Measurements from ENCODE around the gene GMIP. TPM values are rescaled to one million over a fixed set of nuclear protein-coding genes. Genes with fewer than 3 reads are reported as not detected.

Gene GMIP
- total and polyA plus RNA-seq, 2 experiments from 2014 or later: 5.1 to 22.1 TPM

DNA sequence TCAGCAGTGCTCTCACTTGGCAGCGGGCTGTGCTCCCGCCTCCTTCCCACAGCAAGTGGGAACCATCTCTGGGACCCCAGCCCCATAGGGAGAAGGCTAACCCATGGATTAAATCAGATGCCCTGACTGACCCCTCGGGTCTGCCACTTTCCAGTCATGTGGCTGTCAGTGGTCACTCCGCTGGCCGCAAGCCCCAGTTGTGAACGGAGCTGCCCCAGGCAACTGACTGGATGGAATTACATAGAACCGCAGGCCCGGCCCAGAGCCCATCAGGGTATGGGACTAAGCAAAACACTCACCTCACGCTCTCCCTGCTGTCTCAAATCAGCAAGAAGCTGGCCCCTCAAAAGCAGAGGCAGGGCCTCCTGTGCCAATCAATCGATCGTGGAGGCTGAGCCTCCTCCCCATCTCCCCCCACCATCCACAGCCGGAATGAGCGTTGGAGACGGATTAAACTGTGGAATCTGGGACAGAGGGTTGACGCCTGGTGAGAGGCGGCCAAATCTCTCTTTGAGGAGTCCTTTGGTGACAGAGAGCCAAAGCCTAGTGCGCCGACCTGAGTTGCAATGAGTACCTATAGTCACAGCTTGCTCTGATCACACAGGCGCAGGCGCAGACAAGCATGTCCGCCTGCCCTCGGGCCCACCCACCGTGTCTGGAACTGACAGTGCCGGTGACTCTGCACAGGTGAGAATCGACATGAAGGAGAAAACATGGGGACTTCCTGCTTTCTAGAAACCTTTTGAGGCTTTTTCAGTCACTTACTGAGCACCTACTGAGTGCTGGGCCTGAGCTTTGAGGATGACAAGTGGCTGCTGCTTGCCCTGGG, 63.7 kb downstream of the GMIP start:
- no peak for ATAC-seq
- no peaks in the 10 kb centered on the region for H3K27me3 ChIP-seq (ENCODE audit: insufficient read depth)
- H3K4me3 ChIP-seq: no peak overlapping the region
- no peaks in the 10 kb centered on the region for H3F3A ChIP-seq (replicated peaks; ENCODE audit: low read depth)
- no peak overlapping the region; the same call in 1 of the 2 replicates for H3K27ac ChIP-seq (ENCODE audit: low read depth)
- no peaks in the 10 kb centered on the region for H4K20me1 ChIP-seq (replicated peaks; ENCODE audit: insufficient read depth)
- no peak overlapping the region for H2AFZ ChIP-seq
- peaks cover 7% of the 10 kb centered on the region; the same call in 2 of the 3 replicates for H3K4me1 Mint-ChIP-seq
- peaks cover 3% of the 10 kb centered on the region for H3K27me3 Mint-ChIP-seq (ENCODE audit: insufficient read depth, low read depth, poor library complexity)
- TF ChIP-seq, protein P1, sequence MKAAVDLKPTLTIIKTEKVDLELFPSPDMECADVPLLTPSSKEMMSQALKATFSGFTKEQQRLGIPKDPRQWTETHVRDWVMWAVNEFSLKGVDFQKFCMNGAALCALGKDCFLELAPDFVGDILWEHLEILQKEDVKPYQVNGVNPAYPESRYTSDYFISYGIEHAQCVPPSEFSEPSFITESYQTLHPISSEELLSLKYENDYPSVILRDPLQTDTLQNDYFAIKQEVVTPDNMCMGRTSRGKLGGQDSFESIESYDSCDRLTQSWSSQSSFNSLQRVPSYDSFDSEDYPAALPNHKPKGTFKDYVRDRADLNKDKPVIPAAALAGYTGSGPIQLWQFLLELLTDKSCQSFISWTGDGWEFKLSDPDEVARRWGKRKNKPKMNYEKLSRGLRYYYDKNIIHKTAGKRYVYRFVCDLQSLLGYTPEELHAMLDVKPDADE (IDR thresholded peaks at IDR 0.05): no peak
- TF ChIP-seq, protein P2, sequence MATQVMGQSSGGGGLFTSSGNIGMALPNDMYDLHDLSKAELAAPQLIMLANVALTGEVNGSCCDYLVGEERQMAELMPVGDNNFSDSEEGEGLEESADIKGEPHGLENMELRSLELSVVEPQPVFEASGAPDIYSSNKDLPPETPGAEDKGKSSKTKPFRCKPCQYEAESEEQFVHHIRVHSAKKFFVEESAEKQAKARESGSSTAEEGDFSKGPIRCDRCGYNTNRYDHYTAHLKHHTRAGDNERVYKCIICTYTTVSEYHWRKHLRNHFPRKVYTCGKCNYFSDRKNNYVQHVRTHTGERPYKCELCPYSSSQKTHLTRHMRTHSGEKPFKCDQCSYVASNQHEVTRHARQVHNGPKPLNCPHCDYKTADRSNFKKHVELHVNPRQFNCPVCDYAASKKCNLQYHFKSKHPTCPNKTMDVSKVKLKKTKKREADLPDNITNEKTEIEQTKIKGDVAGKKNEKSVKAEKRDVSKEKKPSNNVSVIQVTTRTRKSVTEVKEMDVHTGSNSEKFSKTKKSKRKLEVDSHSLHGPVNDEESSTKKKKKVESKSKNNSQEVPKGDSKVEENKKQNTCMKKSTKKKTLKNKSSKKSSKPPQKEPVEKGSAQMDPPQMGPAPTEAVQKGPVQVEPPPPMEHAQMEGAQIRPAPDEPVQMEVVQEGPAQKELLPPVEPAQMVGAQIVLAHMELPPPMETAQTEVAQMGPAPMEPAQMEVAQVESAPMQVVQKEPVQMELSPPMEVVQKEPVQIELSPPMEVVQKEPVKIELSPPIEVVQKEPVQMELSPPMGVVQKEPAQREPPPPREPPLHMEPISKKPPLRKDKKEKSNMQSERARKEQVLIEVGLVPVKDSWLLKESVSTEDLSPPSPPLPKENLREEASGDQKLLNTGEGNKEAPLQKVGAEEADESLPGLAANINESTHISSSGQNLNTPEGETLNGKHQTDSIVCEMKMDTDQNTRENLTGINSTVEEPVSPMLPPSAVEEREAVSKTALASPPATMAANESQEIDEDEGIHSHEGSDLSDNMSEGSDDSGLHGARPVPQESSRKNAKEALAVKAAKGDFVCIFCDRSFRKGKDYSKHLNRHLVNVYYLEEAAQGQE (IDR thresholded peaks at IDR 0.05; ENCODE audit: unreplicated experiment): no peak
- TF ChIP-seq JUNB (IDR thresholded peaks at IDR 0.05; ENCODE audit: unreplicated experiment): no peak
- no peak for TF ChIP-seq ZNF114 (CRISPR knock-in tag; IDR thresholded peaks at IDR 0.05)
- TF ChIP-seq EZH2 (IDR thresholded peaks at IDR 0.05; ENCODE audit: low read depth, unreplicated experiment): no peak
- TF ChIP-seq, protein P3, sequence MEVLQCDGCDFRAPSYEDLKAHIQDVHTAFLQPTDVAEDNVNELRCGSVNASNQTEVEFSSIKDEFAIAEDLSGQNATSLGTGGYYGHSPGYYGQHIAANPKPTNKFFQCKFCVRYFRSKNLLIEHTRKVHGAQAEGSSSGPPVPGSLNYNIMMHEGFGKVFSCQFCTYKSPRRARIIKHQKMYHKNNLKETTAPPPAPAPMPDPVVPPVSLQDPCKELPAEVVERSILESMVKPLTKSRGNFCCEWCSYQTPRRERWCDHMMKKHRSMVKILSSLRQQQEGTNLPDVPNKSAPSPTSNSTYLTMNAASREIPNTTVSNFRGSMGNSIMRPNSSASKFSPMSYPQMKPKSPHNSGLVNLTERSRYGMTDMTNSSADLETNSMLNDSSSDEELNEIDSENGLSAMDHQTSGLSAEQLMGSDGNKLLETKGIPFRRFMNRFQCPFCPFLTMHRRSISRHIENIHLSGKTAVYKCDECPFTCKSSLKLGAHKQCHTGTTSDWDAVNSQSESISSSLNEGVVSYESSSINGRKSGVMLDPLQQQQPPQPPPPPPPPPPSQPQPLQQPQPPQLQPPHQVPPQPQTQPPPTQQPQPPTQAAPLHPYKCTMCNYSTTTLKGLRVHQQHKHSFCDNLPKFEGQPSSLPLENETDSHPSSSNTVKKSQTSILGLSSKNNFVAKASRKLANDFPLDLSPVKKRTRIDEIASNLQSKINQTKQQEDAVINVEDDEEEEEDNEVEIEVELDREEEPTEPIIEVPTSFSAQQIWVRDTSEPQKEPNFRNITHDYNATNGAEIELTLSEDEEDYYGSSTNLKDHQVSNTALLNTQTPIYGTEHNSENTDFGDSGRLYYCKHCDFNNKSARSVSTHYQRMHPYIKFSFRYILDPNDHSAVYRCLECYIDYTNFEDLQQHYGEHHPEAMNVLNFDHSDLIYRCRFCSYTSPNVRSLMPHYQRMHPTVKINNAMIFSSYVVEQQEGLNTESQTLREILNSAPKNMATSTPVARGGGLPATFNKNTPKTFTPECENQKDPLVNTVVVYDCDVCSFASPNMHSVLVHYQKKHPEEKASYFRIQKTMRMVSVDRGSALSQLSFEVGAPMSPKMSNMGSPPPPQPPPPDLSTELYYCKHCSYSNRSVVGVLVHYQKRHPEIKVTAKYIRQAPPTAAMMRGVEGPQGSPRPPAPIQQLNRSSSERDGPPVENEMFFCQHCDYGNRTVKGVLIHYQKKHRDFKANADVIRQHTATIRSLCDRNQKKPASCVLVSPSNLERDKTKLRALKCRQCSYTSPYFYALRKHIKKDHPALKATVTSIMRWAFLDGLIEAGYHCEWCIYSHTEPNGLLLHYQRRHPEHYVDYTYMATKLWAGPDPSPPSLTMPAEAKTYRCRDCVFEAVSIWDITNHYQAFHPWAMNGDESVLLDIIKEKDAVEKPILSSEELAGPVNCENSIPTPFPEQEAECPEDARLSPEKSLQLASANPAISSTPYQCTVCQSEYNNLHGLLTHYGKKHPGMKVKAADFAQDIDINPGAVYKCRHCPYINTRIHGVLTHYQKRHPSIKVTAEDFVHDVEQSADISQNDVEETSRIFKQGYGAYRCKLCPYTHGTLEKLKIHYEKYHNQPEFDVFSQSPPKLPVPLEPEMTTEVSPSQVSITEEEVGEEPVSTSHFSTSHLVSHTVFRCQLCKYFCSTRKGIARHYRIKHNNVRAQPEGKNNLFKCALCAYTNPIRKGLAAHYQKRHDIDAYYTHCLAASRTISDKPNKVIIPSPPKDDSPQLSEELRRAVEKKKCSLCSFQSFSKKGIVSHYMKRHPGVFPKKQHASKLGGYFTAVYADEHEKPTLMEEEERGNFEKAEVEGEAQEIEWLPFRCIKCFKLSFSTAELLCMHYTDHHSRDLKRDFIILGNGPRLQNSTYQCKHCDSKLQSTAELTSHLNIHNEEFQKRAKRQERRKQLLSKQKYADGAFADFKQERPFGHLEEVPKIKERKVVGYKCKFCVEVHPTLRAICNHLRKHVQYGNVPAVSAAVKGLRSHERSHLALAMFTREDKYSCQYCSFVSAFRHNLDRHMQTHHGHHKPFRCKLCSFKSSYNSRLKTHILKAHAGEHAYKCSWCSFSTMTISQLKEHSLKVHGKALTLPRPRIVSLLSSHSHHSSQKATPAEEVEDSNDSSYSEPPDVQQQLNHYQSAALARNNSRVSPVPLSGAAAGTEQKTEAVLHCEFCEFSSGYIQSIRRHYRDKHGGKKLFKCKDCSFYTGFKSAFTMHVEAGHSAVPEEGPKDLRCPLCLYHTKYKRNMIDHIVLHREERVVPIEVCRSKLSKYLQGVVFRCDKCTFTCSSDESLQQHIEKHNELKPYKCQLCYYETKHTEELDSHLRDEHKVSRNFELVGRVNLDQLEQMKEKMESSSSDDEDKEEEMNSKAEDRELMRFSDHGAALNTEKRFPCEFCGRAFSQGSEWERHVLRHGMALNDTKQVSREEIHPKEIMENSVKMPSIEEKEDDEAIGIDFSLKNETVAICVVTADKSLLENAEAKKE (CRISPR knock-in tag; IDR thresholded peaks at IDR 0.05): no peak
- TF ChIP-seq, protein P4, sequence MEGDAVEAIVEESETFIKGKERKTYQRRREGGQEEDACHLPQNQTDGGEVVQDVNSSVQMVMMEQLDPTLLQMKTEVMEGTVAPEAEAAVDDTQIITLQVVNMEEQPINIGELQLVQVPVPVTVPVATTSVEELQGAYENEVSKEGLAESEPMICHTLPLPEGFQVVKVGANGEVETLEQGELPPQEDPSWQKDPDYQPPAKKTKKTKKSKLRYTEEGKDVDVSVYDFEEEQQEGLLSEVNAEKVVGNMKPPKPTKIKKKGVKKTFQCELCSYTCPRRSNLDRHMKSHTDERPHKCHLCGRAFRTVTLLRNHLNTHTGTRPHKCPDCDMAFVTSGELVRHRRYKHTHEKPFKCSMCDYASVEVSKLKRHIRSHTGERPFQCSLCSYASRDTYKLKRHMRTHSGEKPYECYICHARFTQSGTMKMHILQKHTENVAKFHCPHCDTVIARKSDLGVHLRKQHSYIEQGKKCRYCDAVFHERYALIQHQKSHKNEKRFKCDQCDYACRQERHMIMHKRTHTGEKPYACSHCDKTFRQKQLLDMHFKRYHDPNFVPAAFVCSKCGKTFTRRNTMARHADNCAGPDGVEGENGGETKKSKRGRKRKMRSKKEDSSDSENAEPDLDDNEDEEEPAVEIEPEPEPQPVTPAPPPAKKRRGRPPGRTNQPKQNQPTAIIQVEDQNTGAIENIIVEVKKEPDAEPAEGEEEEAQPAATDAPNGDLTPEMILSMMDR (conservative IDR thresholded peaks at IDR 0.05; ENCODE audit: low read depth in 2 of 2): no peak
- no peak for TF ChIP-seq EZH2phosphoT487 (IDR thresholded peaks at IDR 0.05; ENCODE audit: unreplicated experiment)
- TF ChIP-seq STAT1 (IDR thresholded peaks at IDR 0.05; ENCODE audit: unreplicated experiment): no peak
- TF ChIP-seq NANOG (IDR thresholded peaks at IDR 0.05; ENCODE audit: borderline replicate concordance): no peak
- TF ChIP-seq POLR2AphosphoS5 (IDR thresholded peaks at IDR 0.05; ENCODE audit: low read depth): no peak
- TF ChIP-seq ZNF331 (CRISPR knock-in tag; IDR thresholded peaks at IDR 0.05; ENCODE audit: low read depth): no peak
- TF ChIP-seq CREB1 (CRISPR knock-in tag; IDR thresholded peaks at IDR 0.05; ENCODE audit: low read depth): no peak
- no peak overlapping the region for H3K4me3 Mint-ChIP-seq
- H3K27ac Mint-ChIP-seq: no peak overlapping the region
- H3K36me3 ChIP-seq (ENCODE audit: insufficient read depth): no peaks in the 10 kb centered on the region
- H3K9me2 ChIP-seq (ENCODE audit: insufficient read depth): no peaks in the 10 kb centered on the region
- no peak overlapping the region for H3K4me2 ChIP-seq
- no peaks in the 10 kb centered on the region for H3K9me3 Mint-ChIP-seq
- no peaks in the 10 kb centered on the region for H3K4me1 ChIP-seq (ENCODE audit: insufficient read depth)
- DNase-seq (ENCODE audit: low spot score): no peak
- no peaks in the 10 kb centered on the region for H3K36me3 Mint-ChIP-seq (ENCODE audit: low read depth)
- no peaks in the 10 kb centered on the region for H3K79me2 ChIP-seq (replicated peaks; ENCODE audit: insufficient read depth)

Measured in GM23338 (cell line).